ENCODE results near the gene MBNL2.

GRCh38 chr13:97411984-97412383 is 189.9 kb downstream of the MBNL2 start:
- TF ChIP-seq CTCF (IDR thresholded peaks at IDR 0.05) (no peak), POLR2A (IDR thresholded peaks at IDR 0.05) (no peak)
